Measurements from ENCODE around the gene KIRREL1.

Gene KIRREL1

DNA sequence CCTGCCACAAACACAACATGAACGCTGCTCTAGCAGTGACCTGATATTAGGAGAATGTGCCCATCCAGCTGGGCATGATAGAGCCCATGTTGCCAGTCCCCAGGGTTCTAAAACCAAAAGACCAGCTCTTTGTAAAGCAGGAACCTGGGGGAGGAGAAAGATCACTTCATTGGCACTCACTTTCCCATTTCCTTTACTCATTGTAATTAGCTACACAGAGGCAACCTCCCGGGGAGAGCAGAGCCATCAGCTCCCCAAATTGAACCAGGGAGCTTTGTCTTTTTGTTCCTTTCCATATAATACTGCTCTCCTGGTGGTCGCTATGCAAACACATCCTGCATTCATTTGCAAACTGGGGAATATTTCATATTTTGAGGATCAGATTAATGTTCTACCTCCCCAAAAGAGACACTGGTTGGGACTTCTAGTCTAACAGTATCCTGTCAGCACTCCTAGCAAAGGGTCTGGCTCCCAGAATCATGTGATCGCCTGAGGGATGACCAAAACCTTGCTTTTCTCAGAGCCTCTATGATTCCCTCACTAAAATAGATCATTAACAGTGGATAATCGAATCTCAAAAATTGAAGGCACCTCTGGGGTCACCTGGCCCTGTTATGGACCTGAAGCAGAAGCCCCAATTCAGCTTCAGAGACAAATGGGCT is 110.5 kb downstream of the KIRREL1 start:
- TF ChIP-seq, protein P1, sequence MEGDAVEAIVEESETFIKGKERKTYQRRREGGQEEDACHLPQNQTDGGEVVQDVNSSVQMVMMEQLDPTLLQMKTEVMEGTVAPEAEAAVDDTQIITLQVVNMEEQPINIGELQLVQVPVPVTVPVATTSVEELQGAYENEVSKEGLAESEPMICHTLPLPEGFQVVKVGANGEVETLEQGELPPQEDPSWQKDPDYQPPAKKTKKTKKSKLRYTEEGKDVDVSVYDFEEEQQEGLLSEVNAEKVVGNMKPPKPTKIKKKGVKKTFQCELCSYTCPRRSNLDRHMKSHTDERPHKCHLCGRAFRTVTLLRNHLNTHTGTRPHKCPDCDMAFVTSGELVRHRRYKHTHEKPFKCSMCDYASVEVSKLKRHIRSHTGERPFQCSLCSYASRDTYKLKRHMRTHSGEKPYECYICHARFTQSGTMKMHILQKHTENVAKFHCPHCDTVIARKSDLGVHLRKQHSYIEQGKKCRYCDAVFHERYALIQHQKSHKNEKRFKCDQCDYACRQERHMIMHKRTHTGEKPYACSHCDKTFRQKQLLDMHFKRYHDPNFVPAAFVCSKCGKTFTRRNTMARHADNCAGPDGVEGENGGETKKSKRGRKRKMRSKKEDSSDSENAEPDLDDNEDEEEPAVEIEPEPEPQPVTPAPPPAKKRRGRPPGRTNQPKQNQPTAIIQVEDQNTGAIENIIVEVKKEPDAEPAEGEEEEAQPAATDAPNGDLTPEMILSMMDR (IDR thresholded peaks at IDR 0.05; ENCODE audit: low read depth, low read length, missing control alignments), result no peak
- no peak for DNase-seq (ENCODE audit: low read depth)
- no peak overlapping the region for H3K4me3 ChIP-seq (ENCODE audit: low read depth, low read length)

DNA sequence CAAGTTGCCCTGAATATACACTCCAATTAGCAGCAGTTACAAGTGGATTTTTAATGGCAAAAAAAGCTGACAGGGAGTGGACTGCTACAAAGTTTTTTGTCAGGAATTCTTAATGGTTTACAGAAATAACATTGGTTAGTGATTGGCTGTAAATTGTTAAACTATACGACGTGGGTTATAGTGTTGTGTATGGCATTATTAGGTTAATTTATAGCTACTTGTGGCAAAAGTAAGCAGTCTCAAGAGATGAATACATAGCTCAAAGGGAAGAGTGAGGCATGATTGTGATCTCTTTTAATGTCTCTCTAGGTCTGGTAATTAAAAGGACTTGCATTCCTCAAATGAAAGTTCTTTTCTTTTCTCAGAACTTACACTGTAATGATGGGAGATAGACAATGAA is 111.4 kb downstream of the KIRREL1 start:
- H3K4me3 ChIP-seq (ENCODE audit: low read depth, low read length), result no peak overlapping the region
- TF ChIP-seq, protein P1 (IDR thresholded peaks at IDR 0.05; ENCODE audit: low read depth, low read length, missing control alignments), result no peak
- DNase-seq (ENCODE audit: low read depth), result no peak

DNA sequence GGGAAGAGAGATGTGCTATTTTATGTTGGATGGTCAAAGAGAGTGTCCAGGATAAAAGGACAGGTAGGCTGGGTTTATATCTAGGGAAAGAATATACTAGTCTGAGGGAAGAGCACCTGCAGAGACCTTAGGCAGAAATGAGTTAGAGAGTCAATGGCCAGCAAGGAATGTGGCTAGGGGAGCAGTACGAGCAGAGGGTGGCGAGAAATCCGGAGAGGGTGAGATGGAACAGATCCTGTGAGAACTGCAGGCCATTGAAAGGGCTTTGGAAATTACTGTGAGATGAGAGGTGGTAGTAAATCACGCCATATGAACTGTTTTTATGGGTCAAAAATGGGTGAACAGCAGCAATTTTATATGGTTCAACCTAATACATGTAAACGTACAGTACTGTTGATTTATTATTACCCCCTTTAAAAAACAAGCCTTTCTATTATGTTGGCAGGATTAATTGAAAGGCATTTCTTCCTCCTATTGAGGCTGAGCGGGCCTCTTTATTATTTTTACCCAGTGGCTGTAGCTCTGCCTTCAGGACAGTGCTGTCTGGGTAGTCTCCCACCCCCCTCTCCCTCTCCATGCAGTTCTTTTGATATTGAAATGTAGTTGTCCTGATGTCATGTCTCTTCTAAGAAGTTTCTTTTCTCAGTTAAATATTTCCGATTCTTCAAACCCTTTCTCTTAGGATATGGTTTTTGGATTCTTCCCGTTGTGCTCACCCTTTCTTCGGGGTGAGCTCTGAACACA is 112.1 kb downstream of the KIRREL1 start:
- TF ChIP-seq, protein P1 (IDR thresholded peaks at IDR 0.05; ENCODE audit: low read depth, low read length, missing control alignments), result no peak
- H3K4me3 ChIP-seq (ENCODE audit: low read depth, low read length), result no peak overlapping the region
- DNase-seq (ENCODE audit: low read depth), result no peak

DNA sequence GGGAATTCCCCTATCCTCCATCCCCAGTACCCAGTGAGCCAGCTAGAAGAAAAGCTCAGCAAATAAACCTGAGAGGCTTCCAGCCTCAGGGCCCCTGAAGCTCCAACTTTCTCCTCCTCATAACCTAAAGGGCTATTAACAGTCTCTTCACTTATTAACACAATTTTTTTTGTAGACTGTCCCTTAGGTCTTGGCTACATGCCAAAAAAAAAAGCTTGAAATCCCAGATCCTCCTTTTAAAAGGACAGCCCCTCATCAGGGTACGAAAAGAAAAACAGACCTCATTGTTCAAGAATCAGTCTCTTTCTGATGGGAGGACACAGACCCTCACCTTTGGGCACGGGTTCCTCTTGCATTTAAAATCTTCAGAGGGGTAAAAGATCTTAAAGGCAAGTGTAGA is 114.5 kb downstream of the KIRREL1 start:
- no peak for DNase-seq (ENCODE audit: low read depth)
- TF ChIP-seq, protein P1 (IDR thresholded peaks at IDR 0.05; ENCODE audit: low read depth, low read length, missing control alignments), result no peak
- no peak overlapping the region for H3K4me3 ChIP-seq (ENCODE audit: low read depth, low read length)

DNA sequence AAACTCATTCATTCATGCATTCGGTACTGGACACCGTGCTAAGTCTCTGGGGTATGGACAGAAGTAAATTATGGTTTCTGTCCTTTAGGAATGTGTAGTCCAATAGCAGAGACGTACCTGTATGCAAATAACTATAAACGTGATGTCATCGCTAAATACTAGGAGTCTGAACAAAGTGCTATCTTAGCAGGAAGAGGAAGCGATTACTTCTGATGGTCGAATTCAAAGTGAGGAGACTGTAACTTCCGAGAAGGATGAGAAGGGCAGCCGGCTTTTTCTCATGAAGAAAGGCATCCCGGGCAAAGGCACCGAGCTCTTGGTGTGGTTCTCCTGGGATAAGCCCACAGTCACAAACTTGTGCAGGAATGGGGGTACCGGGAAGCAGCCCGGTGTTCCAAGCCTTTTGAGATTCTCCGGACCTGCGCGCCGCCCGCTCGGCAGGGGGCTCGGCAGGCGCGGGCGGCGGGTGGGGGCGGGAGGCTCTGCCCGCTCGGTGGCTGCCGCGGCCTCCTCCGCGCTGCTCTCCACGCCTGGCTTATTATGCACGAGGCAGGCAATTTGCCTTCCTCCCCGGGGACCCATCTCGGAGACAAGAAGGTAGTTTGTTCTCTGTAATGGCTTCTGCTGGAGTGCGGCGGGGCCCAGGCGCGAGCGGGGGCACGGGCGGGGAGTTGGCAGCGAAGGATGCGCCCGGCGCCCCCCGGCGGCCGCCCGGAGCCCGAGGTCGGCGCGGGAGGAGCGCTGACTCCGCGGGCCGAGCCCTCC is 119.7 kb downstream of the KIRREL1 start:
- TF ChIP-seq, protein P1 (IDR thresholded peaks at IDR 0.05; ENCODE audit: low read depth, low read length, missing control alignments), result no peak
- no peak overlapping the region for H3K4me3 ChIP-seq (ENCODE audit: low read depth, low read length)
- DNase-seq (ENCODE audit: low read depth), result no peak

DNA sequence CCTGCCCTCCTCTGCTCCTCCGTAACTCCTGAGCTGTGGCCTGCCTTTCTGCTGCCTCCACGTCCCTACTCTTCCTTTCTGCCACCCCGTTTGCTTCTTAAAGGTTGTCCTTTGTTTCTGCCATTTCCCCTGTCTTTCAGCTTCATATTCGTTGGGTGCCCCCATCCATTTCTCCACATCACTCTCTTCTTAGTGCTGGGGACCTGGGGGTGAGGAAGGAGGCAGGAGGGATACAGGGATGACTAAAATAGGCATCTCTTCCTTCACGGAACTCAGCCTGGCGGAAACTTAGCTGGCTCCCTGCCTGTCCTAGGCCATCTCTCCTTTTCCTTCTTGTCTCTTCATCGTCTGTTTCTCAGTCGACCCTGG is 120.3 kb downstream of the KIRREL1 start:
- no peak overlapping the region for H3K4me3 ChIP-seq (ENCODE audit: low read depth, low read length)
- TF ChIP-seq, protein P1 (IDR thresholded peaks at IDR 0.05; ENCODE audit: low read depth, low read length, missing control alignments), result no peak
- DNase-seq (ENCODE audit: low read depth), result no peak

Measured in GM12864 (cell line).